Activated CD8-positive, alpha-beta memory T cell treated with anti-CD3 and anti-CD28 coated beads for 4 hours (primary cell): ENCODE data around the gene LTBP2.

Experiments
- DNase-seq, 2 donors: peaks; one replicate each; pipeline ENCODE4 v3.0.0-alpha.2; 2020; ENCODE audit warnings: low read depth in 2 of 2

LTBP2 gene

DNA sequence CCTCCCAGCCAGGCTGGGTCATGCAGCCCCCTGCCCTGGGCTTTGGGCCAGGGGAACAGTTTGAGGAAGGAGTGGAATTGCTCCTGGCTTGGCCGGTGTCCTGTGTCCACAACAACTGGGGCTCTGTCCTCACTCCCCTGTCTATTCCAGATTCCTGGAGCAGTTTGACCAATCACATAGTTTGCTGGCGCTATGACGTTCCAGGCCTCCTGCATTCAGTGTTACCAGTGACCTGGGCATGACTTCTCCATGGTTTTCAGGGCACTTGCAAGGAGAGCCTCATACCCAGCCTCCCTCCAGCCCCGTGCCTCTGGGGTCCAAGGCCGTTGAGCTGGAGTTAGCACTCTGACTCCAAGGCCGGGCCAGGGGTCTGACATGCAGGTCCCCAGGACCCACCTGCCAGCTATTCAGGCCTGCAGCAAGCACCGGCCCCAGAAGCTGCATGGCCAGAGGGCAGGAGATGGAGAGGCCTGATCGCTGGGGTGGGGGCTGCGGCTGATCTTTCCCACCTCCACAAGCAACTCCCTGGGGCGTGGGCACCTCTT, 84.2 kb downstream of the LTBP2 start:
- DNase-seq: no peak

DNA sequence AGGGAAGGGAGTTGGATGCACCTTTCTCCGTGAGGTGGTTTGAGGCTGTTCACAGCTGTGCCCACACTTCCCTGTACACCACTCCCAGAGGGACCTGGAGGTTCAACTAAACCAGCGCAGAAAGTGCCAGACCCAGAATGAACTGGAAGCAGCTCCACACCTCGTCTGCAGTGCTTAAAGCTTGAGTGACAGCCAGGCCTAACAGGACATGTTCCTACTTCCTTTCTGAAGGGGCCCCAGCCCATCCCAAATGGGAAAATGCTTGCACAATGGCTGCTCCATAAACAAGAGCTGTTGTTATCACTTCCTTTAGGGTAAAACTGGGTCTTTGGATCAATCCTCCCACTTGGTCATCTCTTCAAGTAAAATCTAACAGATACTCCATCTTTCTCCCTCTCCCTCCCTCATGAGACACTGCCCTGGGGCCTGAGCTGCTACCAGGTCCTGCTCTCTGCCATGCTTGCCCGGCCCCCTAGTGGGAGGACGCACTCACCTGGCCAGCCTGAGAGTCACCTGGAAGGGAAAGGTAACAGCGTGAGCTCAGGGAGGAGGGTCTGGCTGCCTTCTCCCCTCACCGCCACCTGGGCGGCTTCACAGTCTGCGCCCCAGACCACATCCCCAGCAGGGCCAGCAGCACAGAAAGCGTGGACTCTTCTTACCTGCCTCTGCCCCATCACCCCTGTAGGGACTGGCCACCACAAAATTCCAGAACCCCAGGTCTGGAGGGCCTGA, 85.0 kb downstream of the LTBP2 start:
- DNase-seq: no peak

DNA sequence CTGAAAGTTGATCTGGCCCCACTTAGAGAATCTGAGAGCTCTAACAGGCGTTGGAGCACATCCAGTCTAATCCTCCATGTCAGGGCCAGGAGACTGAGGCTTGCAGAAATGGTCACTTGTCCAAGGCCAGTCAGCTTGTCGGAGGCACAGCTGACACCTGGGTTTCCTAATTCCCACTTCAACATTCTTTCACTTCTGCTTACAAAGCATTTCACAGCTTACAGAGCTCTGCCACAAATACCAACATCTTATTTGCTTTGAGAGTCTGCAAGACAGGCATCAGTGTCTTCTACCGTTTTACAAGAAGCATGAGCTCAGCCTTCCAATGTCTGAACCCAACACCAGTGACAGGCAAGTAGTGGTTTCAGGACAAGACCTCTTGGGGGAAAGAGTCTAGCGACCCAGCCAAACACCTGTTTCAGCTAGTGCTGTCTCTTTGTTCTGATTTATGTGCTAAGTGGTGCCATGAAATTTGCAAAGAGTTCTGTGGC, 86.6 kb downstream of the LTBP2 start:
- DNase-seq: no peak

DNA sequence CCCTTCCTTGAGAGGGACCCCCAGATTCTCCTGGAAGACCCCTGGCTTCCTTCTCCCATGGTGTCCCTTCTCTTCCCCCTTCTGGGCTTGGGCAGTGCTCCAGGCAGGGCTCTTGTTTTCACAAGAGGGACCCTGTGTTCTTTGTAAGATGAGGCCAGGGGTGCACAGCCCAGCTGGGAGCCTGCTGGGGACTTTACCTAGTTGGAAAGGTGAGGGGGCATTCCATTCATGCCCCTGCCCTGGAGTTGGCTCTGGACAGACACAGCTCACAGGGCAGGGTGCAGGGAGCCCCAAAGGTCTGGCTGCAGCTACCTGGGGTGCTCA, 87.3 kb downstream of the LTBP2 start:
- DNase-seq: no peak

DNA sequence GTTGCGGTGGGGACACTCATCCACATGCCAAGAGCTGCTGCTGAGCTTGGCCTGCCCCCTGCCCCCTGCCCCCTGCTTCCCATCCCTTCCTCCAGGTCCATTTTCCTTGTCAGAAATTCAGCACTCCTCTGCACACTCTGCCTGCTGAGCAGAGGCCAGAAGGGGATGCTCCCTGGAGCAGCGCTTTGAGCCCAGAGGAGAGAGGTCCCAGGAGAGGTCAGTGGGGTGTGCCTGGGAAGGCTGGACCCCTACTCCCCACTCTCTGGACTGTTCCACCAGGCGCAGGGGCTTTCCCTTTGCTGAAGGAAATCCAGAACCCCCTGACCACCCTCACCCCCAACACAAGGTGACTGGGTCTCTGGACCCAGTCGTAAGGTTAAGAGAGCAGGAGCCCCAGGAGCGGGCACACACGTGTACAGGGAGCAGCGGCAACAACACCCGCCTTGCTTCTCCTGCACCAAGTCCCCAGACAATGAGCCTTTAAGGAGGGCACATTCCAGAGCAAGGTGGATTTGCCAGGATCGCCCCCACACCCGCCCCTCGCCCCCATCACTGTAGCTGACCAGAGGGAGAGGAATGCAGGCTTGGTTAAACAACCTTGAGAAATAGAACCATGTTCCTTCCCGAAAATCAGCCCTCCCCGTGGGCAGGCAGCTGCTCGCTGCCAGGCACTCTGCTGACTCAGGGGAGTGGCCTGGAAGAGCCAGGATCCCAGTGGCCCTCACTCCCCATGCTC, 87.8 kb downstream of the LTBP2 start:
- DNase-seq: no peak

DNA sequence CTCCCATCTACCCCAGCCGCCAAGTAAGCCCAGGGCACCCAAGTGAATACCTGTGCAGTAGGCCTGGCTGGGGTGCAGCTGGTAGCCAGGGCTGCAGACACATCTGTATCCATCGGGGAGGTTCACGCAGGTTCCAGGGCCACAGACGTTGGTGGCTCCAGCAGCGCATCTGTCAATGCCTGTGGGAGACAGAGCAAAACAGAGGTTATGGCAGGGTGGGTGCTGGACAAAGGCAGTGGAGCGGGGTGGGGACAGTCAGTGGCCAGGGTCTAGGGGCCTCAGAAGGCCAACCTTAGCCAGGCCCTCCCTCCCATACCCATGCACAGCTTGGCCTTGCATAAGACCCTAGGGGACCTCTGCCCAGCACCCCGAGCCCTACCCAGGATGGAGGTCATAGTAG, 89.3 kb downstream of the LTBP2 start:
- DNase-seq: no peak

DNA sequence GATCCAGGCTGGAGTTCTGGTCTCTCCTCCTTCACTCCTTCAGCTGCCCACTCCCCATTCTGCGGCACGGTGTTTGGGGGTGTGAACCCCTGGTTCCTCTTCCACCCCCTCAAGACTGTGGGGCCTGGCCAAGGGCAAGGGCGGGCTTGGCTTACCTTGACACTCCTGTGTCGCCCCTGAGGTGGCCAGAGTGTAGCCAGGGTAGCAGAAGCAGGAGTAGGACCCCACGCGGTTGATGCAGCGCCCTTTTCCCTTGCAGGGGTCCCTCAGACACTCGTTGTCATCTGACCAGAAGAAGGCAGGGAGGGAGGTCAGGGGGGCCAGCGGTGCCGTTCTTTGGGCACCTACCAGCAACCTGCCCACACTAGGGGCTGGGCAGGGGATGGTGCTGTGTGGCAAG, 90.3 kb downstream of the LTBP2 start:
- DNase-seq: no peak

DNA sequence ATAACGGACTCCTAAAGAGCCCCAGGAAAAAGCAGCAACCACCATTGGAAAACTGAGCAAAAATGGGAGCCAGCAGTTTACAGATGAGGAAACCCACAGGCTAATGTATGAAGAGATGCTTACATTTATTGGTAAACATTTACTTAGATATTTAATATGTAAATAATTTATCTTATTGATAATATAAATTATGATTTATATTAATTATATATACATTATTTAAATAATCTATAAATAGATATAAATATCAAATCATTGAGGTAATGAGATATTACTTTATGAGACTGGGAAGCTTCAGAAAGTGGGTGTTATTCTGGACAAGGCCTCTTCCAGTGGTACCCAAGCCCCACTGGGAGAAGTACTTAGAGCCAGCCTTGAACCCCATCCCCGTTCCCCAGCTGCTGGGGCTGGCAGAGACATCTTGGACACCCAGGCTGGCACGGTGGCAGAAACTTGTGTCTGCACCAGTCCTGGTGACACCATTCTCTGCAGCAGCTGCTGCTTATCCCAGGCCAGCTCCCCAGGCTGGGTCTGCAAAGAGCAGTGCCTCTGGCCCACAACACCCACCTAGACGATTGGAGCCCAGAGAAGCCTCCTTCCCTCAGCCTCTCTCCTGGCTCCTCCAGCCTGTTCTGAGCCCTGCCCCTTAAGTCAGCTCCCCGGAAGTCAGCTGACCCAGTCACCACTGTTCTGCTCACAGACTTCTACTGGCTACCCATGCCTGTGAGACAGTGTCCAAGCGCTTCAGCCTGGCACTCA, 92.5 kb downstream of the LTBP2 start:
- no peak for DNase-seq

DNA sequence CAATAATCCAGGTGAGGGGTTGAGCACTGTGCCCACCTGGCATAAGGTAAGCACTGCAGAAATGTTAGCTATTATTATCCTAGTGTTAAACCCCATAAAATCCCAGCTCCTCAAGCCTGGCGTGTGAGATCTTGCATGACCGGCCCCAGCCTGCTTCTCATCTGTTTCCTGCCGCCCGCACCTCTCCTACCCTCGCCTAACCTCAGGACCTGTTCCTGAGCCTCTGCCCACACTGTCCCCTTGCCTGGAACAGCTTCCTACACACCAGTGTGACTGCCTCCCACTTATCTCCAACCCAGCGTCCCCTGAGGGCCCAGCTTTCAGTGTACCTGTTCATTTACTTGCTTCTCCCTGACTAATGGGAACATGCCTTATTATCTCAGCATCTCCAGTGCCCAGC, 93.8 kb downstream of the LTBP2 start:
- DNase-seq: no peak

DNA sequence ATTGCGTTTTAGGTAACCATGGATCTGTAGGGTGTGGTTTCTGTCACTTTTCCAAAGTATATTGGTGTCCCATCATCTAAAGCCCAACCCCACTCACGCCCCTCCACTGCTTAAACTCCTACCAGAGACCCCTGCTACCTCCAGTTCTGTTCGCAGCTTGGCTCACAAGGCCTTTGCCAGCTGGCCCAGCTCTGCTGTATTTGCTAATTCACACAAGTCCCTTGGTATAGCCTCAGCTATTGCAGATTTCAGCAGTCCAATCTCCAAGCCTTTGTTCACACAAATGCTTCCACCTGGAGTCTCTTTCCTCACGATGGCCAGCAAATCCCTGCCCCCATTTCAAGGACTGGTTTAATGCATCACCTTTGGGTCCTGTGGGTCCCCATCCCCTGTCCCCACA, 94.3 kb downstream of the LTBP2 start:
- no peak for DNase-seq

DNA sequence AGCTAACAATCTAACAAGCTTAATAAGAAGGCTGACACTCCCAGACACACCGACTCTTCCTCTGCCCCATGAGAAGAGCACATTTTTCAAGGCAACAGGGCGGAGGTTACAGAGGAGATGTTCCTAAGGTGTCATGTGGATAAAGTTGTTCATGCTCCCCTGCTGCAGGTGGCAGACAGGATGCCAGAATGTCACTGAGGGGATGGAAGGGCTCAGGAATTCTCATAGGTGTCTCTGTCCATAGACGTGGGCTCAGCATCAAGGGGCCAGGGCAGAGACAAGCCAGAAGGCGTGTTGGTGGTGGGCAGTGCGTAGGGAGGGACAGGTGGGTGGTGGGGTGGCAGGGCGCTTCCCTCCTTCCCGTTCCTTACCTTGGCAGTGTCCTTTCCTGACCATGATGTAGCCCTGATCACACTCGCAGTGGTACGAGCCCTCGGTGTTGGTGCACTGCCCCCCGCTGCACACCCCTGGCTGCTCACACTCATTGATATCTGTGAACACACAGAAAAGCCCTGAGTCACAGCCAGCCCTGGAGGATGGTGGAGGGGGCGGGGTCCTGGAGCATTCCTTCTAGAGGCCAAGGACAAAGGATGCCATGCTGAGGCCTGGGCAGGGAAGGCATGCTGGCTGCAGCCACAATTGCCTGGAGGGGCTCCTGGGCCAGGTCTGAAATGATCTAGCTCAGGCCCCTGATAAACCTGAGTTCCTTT, 95.4 kb downstream of the LTBP2 start:
- no peak for DNase-seq

DNA sequence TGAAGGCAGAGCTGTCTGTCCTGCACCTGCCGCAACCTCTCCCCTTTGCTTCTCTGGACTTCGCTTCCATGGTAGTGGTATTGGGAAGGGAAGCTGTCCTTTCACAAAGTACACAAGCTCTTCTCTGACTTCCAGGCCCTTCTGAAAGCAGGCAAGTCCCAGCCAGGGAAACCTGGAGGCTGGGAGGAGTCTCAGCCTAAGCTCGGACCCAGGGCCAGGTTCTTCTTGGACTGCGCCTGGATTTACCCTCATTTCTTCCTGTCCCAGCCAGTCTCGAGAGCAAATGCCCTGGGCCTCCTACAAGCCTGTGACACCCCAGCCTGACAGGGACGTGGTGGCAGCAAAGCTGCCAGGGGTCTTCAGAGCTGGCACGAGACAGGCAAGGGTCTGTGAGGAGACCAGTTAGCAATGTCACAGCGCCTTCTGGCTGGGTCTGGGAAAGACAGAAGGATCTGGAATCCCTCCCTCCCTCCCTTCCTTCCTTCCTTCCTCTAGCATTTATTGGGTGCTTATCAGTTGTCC, 96.1 kb downstream of the LTBP2 start:
- no peak for DNase-seq

DNA sequence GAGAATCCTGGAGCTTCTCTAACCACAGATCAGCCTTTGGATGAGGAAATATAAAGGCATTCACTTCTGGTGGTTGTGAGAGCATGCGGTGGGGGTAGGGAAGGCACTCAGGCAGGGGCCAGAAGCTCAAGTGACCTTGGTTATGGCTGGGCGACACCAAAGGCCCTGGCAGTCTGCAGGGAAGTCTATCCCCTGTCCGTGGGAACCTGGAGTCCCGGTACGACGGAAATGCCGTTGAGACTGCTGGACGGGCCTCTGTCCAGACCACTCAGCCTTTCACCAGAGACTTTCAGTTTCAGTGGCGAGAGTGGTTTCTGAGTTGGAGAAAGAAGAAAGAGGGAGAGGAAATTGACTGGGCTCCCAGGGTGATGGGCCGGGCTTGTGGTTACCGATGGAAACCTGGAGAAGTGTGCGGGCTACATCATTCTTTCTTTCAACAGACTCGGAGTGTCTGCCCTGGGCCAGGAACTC, 97.5 kb downstream of the LTBP2 start:
- no peak for DNase-seq

DNA sequence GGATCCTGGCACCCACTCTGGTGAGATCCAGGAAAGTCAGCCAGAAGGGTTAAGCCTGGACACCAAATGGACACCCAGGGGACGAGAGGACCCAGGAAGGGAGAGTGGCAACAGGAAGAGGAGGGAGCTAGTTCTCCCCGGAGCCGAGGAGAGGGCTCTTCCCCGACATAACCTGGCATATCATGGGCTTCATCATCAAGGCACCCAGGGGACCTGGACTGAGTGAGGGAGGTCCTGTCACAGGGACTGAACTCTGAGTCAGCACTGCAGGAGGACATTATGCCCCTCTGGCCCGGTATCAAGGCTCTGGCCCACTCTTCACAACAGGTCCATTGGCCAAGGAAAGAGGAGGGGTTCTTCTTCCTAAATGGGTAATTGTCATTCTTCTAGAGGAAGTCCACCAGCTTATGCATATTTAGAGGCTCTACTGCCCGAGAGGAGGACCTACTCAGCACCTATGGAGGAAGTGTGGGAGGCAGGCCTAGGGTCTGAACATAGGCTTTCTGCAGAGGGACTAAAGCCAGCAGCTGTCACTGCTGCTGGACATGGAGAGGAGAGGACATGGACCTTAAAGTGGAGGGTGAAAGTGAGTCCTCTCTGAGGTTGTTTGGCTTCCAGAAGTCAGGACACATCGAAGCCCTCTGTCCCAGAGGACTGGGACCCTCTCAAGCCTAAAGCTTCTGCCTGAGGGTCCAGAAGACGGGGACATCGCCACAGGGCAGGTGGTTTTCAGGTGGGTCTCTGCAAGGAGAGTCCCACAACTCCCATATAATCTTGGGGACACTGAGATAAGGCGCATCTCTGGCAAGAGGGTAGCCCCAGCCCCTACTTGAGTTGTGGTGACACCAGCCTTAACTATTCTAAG, 99.8 kb downstream of the LTBP2 start:
- no peak for DNase-seq

DNA sequence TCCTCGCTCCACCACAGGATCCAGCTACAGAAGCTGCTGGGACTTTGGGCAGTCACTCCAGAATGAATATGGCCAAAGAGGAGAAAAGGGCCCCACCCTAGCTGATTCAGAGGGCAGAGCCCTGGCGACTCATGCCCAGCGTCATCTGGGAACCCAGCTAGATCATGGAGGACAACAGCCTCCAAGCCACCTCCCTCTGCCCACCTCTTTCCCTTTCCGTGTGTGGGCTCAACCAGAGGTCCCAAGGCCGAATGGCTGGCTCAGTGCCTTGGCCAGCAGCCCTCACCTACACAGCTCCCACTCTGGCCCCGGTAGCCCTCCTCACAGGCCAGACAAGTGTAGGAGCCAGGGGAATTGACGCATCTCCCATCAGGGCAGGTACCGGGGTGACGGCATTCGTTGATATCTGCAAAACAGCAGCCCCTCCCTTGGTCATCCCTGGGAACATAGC, 101.1 kb downstream of the LTBP2 start:
- no peak for DNase-seq

DNA sequence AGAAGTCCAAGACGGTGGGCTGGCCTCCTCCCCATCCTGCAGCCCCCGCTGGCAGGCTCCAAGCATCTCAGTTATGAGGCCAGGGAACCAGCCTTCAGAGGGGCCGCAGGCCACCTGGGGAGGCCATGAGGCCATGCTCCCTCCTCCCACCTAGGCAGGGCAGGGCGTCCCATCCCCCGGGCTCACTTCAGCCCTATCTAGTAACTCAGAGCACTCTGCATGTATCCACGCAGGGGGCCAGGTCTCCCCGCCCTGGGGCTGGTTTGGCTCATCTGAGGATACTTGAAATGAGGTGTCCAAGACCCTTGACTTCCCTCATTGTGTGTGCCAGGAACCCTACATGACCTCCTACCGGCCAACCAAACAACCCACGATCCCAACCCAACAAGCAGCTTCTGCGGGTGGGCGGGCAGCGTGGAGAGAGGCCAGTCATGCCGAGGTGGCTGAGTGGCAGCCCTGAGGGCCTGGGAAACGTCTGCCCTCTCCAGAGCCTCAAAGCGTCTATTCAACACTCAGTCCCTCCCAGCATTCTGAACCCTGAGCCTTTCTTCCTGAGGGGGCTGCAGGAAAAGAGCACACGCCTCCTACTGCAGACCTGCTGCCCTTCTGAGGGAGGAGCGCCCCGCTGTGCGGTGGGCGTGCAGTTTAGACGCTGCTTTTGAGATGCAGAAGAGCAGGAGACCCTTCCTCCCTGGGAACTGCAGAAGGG, 101.7 kb downstream of the LTBP2 start:
- no peak for DNase-seq

DNA sequence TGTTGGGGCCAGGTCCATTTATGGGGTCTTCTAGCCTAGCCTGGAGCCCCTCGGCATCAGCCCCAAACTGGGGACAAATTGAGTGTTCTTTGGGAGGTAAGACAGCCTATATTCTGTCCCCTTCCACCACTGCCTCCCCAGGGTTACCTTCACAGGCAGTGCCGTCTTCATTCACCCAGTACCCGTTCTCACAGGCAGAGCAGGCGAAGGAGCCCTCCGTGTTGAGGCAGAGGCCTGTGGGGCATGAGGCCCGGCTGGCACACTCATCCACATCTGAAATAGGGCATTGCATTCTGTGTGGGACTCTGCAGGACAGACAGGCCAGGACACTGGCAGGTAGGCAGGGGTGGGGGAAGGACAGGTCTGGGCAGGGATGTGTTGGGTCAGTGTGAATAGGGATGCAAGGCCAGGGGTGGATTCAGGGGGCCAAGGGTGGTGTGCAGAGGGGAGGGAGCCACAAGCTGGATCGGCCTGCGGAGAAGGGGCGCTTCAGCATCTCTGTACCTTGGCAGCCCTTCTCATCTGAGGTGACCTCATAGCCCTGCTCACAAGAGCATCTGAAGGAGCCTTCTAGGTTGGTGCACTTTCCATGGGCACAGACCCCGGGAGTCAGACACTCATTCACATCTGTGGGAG, 102.3 kb downstream of the LTBP2 start:
- DNase-seq: no peak

DNA sequence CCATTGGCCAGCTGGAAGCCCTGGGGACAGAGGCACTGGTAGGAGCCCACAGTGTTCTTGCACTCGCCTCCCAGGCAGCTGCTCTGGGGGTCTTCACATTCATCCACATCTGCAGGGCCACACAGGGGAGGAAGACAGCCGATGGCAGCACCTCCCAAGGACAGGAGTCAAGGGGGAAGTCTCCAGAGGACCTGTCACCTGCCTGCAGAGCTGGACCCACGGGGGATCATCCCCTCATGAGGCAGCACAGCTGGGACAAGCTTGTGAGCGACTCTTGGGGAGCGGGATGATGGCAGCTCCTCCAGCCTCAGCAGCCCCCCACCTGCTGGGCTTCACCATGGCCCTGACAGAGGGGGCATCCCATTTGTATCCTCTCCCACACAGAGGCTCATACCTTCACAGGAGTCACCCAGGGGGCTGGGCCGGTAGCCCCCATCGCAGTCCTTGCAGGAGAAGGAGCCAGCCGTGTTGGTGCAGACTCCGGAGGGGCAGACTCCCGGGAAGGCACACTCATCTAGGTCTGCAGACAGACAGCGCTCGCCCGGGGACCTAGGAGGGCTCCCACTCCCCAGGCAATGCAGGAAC, 103.1 kb downstream of the LTBP2 start:
- DNase-seq: no peak

DNA sequence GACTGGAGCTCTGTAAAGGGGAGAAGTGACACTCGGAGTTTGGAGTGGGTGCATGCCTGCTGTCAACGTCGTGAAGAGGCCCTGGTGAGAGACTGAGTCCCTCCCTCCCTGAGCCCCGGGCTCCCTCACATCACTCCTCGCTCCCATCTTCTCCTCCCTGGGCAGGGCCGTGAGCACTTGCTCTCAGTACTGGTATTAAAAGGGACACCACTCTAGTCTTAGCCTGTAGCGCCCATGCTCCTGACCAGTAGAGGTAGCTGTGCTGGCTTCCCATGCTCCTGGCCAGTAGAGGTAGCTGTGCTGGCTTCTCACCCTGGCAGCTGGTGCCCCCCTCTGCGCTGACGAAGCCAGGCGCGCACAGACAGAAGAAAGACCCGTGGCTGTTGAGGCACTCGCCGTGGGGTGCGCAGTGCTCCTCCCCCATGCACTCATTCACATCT, 103.7 kb downstream of the LTBP2 start:
- DNase-seq: no peak
